Colon (tissue), 2 donors: ENCODE measurements around the gene HPCA.

Source experiments
- FAIRE-seq: peaks from 2 replicates; lab custom pipeline; 2012; peaks lifted over from hg19 to GRCh38; lab: Jason Lieb, UNC
- donor health status: control.
- donor health status: control.

HPCA gene

DNA sequence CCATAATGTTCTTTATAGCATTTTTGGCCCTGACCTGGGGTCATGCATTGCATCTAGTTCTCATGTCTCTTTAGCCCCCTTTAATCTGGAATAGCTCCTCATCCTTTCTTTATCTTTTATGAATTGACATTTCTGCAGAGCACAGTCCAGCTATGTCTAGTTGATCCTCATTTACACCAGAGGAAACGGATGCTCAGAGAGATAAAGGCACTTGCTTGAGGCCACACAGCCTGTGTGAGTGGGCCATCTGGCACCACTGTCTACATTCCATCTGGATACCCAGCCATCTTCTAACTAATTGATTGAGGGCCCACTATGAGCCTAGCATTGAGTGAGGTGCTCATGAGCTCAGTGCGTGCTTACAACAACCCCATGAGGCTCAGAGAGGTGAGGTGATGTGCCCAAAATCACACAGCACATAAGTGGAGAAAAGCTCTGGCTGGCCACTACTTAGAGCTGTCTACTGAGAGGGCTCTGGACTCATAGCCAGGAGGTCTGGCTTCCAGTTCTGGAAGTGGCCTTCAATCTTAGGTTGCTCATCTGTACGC, 3.5 kb downstream of the HPCA start:
- FAIRE-seq, result no peak

DNA sequence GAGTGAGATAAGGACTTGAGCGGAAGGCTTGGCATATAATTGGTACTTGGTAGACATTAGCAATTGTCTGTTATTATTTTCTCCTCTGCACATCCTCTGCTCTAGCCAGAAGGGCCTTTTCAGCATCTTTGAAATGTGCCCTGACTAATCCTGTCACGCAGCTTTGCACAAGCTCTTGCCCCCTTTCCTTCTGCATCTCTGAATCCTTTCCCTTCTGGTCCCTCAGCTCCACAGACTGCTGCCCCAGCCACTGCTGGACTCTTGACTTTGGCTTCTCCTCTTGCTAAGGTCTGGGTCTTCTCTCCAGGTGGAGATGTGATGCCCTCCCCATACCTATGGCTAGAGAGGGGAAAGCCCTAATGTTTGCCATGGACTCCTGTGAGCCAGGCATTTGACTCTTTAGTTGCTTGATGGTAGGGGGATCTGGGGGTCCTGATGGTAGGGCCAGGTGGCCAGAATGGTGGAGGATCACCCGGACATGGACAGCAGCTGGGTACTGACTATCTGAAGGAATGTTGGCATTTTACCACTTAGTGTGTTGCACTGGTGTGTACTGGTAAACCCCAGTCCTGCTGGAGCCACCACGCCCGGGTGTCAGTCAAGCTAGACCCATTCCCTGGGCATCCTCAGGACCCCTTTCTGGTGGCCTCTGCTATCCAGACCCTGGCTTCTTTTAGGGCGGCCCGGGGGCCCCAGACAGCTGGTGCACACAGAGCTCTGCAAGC, 4.4 kb downstream of the HPCA start:
- FAIRE-seq, result no peak

- FAIRE-seq, result no peak
Measured at GRCh38 chr1:32891241-32891570, 4.9 kb downstream of the HPCA start.

DNA sequence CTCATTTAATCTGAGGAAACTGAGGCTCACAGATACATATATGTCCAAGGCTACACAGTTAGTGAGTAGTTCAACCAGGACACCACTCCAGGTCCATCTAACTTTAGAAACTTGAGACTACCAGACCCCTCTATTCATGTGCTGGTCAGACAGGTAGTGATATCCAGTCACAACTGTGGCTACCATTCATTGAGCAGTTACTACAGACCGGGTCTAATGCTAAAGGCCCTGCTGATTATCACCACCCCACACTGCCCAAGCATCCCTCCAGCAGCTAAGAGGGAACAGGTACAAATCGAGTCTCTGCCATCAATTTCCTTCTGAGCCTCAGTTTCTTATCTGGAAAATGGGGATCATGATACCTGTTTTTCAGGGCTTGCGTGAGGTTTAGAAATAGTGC, 5.3 kb downstream of the HPCA start:
- FAIRE-seq, result no peak

- no peak for FAIRE-seq
Measured at GRCh38 chr1:32892368-32893197, 6.3 kb downstream of the HPCA start.

DNA sequence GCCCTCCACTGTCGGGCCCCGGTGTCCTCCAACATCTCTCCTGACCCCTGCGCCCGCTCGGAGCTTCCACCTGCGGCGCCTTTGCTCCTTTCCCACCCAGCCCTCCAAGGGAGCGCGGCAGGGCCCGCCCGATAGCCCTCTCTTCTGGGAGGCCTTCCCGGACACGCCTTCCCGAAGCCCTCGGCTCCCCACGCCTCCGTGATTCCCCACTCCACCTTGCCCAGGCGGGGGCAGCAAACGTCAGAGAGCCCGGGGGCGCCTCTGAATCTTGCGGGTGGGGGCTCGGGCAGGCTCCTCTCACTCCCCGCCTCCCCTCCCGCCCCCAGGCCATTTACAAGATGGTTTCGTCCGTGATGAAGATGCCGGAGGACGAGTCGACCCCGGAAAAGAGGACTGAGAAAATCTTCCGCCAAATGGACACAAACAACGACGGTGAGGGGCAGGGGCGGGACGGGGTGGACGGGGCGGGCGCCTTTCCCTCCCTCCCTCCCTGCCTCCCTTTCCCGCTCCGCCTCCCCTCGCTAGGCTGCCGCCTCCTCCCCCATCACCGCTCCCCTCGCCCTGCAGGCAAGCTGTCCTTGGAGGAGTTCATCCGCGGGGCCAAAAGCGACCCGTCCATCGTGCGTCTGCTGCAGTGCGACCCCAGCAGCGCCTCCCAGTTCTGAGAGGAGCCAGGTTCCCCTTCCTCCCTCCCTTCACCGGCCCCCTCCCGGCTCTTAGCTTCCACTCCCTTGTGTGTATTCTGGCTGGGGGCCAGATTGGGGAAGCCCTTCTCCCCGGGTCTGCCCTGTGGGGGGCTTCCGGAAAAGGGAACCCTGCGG, 7.1 kb downstream of the HPCA start:
- no peak for FAIRE-seq

DNA sequence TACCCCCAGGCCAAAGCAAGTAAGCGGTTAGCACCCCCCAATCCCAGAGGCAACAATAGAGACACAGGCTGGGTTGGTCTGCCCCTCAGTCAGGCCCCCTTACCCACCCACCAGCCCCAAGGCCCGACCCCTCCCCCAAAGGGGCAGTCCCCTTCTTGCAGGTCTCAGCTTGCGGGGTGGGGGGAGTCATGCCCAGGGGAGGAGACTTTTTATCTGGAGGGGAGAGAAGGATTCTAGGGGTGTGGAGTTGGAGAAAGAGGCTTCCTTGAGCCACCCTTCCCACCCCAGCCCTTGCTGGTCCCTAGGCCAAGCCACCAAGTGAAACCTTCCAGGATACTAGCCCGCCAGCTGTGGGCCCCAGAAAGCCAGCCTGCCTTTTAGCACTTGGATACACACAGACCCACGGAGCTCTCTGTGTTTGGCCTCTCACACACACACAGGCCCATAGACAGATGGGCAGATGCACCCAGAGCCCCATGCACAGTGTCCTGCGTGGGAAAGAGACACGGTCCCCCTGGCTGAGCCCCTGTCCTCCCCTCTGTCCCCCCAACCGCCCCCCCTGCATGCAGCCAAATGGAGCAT, 7.8 kb downstream of the HPCA start:
- no peak for FAIRE-seq

- FAIRE-seq, result no peak
Measured at GRCh38 chr1:32894681-32895080, 8.4 kb downstream of the HPCA start.

DNA sequence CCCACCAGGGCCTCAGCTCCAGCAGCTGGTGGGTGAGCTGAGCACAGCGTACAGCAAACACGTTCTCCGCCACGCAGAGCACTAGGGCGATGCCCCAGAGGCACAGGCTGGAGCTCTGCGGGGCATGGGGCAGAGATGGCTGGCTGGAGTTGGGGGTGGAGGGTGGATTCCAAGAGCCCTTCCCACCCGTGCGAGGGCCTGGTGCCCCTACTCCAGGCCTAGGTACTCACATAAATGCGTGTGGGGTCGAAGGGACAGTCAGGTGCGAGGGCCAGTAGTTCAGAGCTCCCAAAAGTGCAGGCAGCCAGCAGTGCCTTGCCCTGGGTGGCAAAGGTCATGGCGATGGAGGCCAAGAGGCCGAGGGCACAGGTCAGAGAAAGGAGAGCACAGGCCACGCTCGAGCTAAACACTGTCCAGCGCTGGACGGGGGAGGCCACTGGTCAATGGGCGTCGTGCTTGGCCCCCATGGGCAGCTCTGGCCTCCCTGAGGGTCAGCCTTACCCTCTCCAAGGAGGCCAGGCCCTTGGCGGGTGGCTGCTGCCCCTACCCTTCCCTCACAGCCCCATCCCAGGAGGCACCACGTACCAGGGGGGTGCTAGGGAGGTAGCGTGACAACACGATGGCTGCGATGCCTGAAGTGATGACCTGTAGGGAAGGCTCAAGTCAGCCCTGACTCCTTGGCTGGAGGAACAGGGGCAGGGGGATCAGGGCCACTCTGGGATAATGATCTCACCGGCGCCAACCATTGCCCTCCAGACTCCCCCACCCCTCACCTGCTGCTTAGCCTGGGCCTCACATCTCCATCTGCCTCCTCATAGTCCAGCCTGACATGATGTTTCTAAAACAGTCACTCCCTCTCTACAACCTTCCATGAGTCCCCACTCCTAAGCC, 9.3 kb downstream of the HPCA start:
- FAIRE-seq, result no peak

GRCh38 chr1:32896451-32896850, 10.2 kb downstream of the HPCA start:
- no peak for FAIRE-seq

- FAIRE-seq, result no peak
Measured at GRCh38 chr1:32897082-32898049, 11.1 kb downstream of the HPCA start.

GRCh38 chr1:32898056-32898455, 11.8 kb downstream of the HPCA start:
- FAIRE-seq, result no peak

DNA sequence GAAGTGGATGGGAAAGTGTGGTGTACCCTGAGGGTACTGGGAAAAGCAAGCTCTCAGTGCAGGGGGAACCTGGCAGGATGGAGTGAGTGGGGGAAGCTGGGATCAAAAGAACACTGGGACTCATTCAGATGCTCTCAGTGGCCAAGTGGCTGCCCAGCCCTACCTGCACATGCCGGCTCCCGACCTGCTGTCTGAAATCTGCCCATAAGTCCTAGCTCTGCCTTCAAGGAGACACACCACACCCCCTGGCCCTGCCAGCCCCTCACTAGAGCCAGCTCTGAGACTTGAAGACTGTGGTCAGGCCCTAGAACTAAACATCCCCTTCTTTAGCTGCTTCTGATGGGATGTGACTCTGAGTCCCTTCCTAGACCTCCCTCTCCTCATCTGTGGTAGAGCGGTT, 12.7 kb downstream of the HPCA start:
- FAIRE-seq, result no peak

DNA sequence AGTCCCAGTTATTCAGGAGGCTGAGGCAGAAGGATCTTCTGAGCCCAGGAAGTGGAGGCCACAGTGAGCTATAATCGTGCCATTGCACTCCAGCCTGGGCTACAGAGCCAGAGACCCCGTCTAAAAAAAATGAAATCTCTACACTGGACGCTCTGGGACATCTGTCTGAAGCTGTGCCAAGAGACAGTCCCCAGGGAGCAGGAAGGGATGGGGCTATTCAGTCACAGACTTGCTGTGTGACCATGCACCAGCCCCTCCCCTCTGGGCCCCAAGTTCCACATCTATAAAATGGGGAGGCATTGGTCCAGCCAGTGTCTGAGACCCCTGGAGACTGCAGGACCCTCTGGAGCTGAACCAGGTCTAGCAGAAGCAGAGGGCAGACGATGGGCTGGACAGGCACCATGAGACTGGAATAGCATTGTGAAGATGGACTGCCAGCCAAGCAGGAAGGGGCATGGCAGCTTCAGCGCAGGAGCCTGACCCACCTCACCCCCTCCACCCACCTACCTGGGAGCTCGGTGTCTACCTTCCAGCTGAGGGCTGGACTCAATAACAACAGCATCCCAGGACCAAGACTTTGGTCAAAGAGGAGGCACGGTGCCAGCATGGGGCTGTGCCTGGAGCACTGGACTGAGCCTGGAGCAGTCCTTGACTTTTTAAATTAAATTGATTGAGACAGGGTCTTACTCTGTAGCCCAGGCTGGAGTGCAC, 13.4 kb downstream of the HPCA start:
- FAIRE-seq, result no peak

- FAIRE-seq, result no peak
Measured at GRCh38 chr1:32900371-32900955, 14.2 kb downstream of the HPCA start.

DNA sequence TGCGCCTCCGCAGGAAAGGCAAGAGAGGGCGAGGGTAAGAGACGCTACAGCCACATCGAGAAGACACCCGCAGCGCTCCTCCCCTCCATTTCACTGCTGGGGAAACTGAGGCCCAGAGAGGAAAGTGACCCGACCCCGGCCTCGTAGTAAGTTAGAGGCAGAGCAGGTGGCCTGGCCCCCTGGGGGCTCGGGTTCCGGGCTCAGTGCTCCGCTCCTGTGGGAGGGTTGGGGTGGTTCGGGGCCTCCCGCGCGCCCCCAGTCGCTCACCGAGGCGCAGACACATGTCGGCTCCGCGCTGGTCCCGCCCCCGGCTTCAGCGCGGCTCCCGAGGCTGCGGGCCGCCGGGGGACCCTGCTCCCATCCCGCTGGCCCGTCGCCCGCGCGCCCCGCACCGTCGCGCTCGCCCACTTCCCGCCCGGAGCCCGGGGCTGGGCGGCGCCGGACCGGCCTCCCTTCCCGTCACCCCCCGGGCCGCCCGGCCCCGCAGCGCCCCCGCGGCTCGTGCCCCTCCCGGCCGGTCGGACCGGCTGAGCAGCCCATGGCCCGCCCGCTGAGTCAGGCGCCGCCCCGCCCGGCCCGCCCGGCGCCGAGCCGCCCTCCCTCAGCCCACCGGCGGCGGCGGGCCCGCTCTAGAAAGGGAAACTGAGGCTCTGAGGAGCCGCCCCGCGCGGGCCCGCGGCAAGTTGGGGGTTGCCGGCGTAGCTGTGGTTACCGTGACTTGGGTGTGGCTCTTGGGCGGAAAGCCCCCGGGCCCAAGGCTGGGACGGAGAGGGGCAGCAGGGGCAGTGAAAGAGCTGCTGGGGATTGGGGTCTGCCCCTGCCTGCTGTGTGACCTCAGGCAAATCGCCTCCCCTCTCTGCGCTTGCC, 14.9 kb downstream of the HPCA start, which contains the start of gene TMEM54:
TSS of gene TMEM54 (minus strand) at position 434 of the 867 bp plus-strand sequence. CDS start at position 283, 151 bp downstream.
- no peak for FAIRE-seq

DNA sequence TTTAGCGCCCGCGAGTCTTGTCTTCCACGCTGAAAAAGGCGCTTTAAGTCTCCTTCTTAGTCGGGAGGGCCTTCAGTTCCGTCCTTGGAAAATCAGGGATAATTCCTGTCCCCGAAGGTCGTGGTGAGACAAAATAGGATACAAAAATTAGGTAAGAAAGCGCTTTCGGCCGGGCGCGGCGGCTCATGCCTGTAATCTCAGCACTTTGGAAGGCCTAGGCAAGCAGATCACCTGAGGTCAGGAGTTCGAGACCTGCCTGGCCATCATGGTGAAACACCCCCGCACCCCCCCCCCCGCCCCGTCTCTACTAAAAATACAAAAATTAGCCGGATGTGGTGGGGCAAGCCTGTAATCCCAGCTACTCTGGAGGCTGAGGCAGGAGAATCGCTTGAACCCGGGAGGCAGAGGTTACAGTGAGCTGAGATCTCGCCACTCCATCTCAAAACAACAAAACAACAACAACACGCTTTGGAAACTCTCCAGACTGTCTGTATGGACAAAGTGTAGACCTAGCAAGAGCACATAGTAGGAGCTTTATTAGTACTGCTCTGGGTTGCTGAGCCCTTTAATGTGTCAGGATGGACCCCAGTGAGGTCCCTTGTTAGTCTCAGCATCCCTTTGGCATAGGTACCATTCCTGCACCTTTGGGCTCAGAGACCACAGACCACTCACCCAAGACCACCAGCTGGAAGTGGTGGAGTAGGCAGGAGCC, 15.7 kb downstream of the HPCA start:
- FAIRE-seq, result no peak
